AG09309 (cell line): ENCODE results near the gene FUT7.

Source experiments
- DNase-seq: peaks from one replicate; pipeline ENCODE4 v3.0.0-alpha.2; 2010; ENCODE audit warnings: low read depth
- H3K4me3 ChIP-seq: 2 replicates; pipeline ENCODE4 v1.5.1; 2011; ENCODE audit warnings: mild to moderate bottlenecking, low read depth, low read length, moderate library complexity; ENCODE audit not compliant: control insufficient read depth
- TF ChIP-seq, protein P1 (sequence below): IDR thresholded peaks from 2 replicates; pipeline ENCODE4 v1.5.1; 2011; ENCODE audit warnings: mild to moderate bottlenecking, low read depth, low read length, inconsistent platforms; ENCODE audit not compliant: insufficient read depth, control insufficient read depth; ENCODE audit errors: missing control alignments

The FUT7 gene

DNA sequence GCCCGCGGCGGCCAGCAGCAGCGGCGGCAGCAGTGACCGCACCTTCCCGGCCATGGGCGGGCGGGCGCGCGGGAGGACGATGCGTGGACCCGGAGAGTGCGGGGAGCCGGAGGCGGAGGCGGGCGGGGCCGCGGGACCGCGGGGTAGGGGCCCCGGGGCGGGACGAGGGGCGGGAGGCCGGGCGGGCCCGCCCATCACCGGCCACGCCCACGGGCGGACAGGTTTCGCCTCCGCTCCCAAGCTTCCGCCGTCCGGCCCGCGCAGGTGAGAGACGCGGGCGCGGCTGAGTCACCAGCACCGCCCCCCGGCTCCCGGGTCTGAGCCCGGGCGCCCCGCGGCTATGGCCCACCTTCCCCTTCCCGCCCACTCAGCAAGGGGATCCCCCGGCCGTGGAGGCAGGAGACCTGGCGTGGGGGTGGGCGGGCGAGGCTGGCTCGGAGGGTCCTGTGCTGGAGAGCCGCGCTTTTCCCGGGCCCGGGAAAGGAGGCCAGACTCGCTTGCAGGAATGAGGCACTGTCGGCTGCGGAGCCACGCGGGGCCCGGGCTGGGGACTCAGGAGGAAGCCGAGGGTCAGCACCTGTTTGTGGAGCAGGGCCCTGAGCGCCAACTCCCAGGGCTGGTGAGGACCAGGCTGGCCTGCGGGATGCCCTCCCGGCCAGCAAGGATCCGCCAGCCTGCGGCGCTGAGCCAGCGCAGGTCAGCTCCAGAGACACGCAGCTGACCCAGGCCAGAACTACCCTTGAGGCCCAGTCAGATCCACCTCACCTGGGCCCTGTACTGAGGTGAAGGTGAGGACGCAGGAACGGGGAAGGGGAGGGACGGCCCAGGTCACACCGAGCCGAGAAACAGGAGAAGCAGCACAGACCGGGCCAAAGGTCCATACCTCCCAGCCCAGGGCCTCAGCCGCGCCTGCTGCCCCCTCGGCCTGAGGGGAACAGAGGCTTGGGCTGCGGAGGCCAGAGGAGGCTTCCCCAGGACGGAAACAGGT lies 22.4 kb upstream of the FUT7 start, which contains the start of gene ENTPD2:
Gene ENTPD2, minus strand, starts transcription at position 118 of the 988 bp plus-strand sequence. Its CDS starts 64 bp downstream, at position 54.
- TF ChIP-seq, protein P1, sequence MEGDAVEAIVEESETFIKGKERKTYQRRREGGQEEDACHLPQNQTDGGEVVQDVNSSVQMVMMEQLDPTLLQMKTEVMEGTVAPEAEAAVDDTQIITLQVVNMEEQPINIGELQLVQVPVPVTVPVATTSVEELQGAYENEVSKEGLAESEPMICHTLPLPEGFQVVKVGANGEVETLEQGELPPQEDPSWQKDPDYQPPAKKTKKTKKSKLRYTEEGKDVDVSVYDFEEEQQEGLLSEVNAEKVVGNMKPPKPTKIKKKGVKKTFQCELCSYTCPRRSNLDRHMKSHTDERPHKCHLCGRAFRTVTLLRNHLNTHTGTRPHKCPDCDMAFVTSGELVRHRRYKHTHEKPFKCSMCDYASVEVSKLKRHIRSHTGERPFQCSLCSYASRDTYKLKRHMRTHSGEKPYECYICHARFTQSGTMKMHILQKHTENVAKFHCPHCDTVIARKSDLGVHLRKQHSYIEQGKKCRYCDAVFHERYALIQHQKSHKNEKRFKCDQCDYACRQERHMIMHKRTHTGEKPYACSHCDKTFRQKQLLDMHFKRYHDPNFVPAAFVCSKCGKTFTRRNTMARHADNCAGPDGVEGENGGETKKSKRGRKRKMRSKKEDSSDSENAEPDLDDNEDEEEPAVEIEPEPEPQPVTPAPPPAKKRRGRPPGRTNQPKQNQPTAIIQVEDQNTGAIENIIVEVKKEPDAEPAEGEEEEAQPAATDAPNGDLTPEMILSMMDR = no peak
- DNase-seq = no peak
- no peak within 1 kb of the TSS for H3K4me3 ChIP-seq

DNA sequence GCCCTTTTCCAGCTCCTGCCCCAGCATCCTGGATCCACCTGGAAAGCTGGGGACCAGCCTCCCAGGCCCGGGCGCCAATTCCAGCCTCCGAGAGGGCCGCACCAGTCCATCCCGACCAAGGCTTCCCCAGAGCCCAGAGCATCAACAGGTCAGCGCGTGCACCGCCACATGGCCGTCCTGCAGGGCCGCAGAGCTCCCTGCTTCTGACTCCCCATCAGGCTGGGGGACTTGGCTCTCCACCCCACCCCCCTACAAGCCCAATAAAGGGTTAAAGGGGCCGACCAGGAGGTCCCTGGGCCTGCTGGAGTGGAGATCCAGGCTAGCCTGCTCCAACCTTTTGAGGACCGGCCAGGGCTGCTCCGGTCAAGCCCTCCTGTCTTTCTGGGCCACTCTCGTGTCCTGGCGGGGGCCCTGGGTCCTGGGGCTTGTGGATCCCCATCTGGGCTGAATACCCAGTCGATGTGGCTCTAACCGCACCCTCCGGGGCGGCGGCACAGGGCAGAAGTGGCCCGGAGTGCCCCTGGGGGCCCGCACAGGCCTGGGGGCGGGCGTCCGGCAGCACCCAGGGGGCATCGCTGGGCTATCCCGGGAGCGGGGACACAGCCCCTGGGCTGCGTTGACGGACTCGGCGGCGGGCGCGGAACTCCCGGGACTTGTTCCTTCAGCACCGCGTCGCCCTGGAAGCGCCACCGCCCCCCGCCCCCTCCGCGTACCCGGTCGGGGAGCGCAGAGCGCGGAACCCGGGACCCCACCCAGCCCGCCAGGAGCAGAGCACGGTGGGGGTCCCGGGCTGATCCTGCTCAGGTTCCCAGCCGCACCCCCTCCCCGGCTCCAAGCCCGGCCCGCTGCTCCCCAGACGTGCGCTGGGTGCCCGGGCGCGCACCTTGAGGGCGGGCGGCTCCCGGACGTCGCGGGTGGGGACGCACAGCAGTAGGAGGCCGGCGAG lies 21.4 kb upstream of the FUT7 start:
- no peak for DNase-seq
- TF ChIP-seq, protein P1 = no peak
- H3K4me3 ChIP-seq = no peak overlapping the region

DNA sequence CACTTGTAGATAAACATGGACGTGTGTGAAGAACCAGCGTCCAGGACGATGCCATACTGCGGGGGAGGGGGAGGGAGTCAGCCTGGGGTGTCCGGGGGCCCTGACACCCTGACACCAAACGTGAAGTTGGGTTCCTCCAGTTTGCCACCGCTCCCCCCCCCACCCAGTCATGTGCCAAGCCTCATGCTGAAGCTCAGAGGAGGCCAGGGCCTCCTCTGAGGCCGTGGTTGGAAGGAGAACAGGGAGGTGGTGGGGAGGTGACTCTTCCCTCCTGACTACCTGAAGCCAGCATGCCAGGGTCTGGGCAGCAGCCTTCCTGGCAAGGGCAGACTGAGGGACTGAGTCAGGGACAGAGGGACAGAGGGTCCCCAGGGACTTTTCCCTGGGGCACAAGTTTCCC lies 20.4 kb upstream of the FUT7 start:
- no peak overlapping the region for H3K4me3 ChIP-seq
- TF ChIP-seq, protein P1 = no peak
- no peak for DNase-seq

DNA sequence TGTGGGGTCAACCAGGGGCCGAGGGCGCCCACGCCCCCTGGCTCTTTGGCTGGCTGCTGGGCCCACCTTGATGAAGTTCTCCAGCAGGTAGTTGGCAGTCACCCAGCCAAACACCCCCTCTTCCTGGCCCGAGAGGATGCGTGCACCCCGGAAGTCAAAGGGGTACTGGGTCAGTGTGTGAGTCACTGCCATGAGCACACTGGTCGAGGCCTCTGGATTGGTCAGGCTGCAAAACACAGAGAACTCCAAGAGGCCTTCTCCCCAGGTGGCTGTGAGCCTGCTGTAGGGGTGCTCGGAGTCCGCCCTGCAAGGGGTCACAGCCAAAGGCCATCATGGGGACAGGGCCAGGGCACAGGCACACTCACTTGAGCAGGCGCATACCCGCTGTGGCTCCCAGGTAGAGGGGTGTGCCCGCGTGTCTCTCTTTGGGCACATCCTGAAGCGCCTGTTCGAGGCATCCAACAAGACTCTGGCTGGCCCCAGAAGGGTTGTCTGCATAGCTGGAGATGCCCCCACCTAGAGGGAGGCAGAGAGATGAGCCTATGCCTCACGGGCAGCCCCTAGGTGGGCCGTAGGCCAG lies 19.3 kb upstream of the FUT7 start:
- no peak overlapping the region for H3K4me3 ChIP-seq
- TF ChIP-seq, protein P1 = no peak
- no peak for DNase-seq

DNA sequence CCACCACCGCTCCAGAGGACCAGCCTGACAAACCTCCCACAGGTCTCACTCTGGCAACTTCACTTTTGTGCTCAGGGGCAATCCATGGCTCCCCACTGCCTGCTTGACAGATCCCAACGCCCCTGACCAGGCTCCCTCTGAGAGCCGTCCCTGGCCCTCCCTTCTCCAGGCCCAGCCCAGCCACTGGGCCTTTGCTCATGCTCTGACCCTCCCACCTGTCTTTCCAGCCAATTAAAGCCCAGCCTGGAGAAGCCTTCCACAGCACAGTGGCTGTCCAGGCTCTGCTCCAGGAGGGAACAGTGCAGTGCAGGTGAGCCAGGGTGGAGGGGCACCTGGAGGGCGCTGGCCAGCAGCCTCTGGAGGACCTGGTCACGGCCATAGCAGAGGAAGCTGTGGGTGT lies 18.7 kb upstream of the FUT7 start:
- no peak for DNase-seq
- no peak overlapping the region for H3K4me3 ChIP-seq
- TF ChIP-seq, protein P1 = no peak

DNA sequence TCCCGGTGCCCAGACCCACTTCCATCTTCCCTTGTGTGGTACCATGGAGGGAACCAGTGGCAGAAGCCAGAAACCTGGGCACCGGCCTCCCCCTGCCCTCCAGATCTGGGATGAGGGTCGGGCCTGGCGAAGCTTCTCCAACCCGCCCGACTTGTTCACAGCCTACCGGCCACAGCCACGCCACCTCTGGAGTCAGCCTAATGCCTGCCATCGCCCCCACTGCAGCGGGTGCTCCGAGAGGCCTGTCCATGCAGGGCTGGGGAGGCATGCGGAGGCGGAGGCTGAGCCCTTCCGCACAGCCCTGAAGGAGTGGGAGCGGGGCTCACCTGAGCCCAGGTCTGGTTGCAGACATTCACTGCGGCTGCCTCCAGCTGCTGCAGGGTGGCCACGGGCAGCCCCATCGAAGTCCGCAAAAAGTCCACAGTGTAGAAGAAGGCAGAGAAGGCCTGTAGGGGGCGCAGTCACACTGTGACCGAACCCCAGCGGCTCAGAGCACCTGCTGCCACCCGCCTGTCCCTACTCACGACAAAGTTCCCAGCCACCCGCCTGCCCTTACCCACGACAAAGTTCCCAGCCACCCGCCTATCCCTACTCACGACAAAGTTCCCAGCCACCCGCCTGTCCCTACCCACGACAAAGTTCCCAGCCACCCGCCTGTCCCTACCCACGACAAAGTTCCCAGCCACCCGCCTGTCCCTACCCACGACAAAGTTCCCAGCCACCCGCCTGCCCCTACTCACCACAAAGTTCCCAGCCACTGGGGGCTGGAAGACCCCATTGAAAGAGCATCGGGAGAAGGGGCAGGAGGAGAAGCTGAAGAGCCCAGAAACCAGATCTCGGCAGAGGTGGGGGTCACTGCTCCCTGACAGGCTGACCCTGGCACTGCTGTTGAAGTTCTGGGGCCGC lies 17.9 kb upstream of the FUT7 start:
- DNase-seq = no peak
- TF ChIP-seq, protein P1 = peak; percentile 68
- no peak overlapping the region for H3K4me3 ChIP-seq
